K562 (cell line): Measurements from ENCODE around the gene FOSL1. TPM values are rescaled to one million over a fixed set of nuclear protein-coding genes. Genes with fewer than 3 reads are reported as not detected.
A peak's percentile ranks its signal among the peaks of the same experiment; 100 is the strongest.

Source experiments
- ATAC-seq: fragments of 200-7000 bp; cut with Tn5 transposase; 3 replicates; pipeline ENCODE4 v1.9.1; 2020; ENCODE audit warnings: moderate library complexity
- BruUV-seq: library from RNA; stranded (reverse); fragments of 400-500 nt; replicated peaks from 2 replicates; lab custom pipeline; 2021; lab: Mats Ljungman, UMichigan
- CTCF ChIA-PET: fragments of 300-600 bp; formaldehyde crosslinking; extraction: SDS; loops from one replicate; lab custom pipeline; 2021; ENCODE audit warnings: low intra/inter-chr PET ratio; lab: Yijun Ruan, JAX
- POLR2A ChIA-PET: fragments of 300-600, 350-650 bp; sonication (Branson Sonifier 250); formaldehyde crosslinking; extraction: SDS; loops from one replicate; lab custom pipeline; 2021; ENCODE audit warnings: antibody characterized with exemption, inconsistent platforms; lab: Yijun Ruan, JAX
- DNase-seq, 4 experiments: peaks; one replicate each; pipeline versions ENCODE4 v3.0.0 to v3.0.0-alpha.2; 2011 to 2018; ENCODE audit warnings: low spot score in 3 of 4, mixed read lengths in 3 of 4; ENCODE audit errors: extremely low read depth in 1 of 4
- FAIRE-seq: peaks from 2 replicates; lab custom pipeline; 2011; peaks lifted over from hg19 to GRCh38; lab: Jason Lieb, UNC
- H2AFZ ChIP-seq: 2 replicates; pipeline ENCODE4 v1.6.0; 2011; ENCODE audit warnings: low read depth, low read length, control low read depth, inconsistent platforms
- H3K27ac ChIP-seq: fragments of 200-600 bp; 3 replicates; pipeline ENCODE4 v1.8.0; 2011; ENCODE audit warnings: low read depth, mild to moderate bottlenecking, control low read depth, inconsistent platforms, low read length, moderate library complexity, mixed read lengths; ENCODE audit errors: extremely low read depth
- H3K27me3 ChIP-seq, 2 experiments: fragments of 300-600 bp in 1 of 2; 2 replicates in 1 of 2; 3 replicates in 1 of 2; pipeline versions ENCODE4 v1.6.0 to v1.8.0; 2011; ENCODE audit warnings: inconsistent platforms in 2 of 2, low read length in 2 of 2, mild to moderate bottlenecking in 1 of 2, mixed read lengths in 1 of 2, moderate library complexity in 1 of 2; ENCODE audit not compliant: control insufficient read depth in 2 of 2, insufficient read depth in 2 of 2
- H3K36me3 ChIP-seq: fragments of 300-600 bp; 3 replicates; pipeline ENCODE4 v1.8.0; 2011; ENCODE audit warnings: mild to moderate bottlenecking, low read length, inconsistent platforms; ENCODE audit not compliant: control insufficient read depth, insufficient read depth
- H3K4me1 ChIP-seq, 2 experiments: fragments of 200-600 bp in 1 of 2; replicated peaks in 1 of 2; 2 replicates in 1 of 2; 3 replicates in 1 of 2; pipeline versions ENCODE4 v1.5.1 to v1.8.0; 2011; ENCODE audit warnings: inconsistent platforms in 2 of 2, low read length in 2 of 2, mild to moderate bottlenecking in 1 of 2, mixed read lengths in 1 of 2, moderate library complexity in 1 of 2; ENCODE audit not compliant: control insufficient read depth in 2 of 2, insufficient read depth in 2 of 2
- H3K4me2 ChIP-seq: 2 replicates; pipeline ENCODE4 v1.6.1; 2011; ENCODE audit warnings: low read length, control low read depth, inconsistent platforms, mixed read lengths; ENCODE audit not compliant: insufficient read depth
- H3K4me3 ChIP-seq: fragments of 200-600 bp; sonication (generic), shearing (Covaris generic); 2 replicates; pipeline ENCODE4 v1.5.1; 2016; ENCODE audit warnings: control low read depth, inconsistent platforms
- H3K79me2 ChIP-seq: fragments of 200-600 bp; 3 replicates; pipeline ENCODE4 v1.8.0; 2011; ENCODE audit warnings: low read length, inconsistent platforms; ENCODE audit not compliant: control insufficient read depth, insufficient read depth
- H3K9ac ChIP-seq, 2 experiments: 2 replicates each; pipeline versions ENCODE4 v1.6.0 to v1.6.1; 2011; ENCODE audit warnings: low read depth in 2 of 2, low read length in 2 of 2, control low read depth in 1 of 2, inconsistent platforms in 1 of 2, mild to moderate bottlenecking in 1 of 2, mixed read lengths in 1 of 2; ENCODE audit not compliant: insufficient read depth in 1 of 2
- H3K9me1 ChIP-seq: one replicate; pipeline ENCODE4 v1.6.0; 2011; ENCODE audit warnings: inconsistent platforms, mild to moderate bottlenecking, low read length, moderate library complexity; ENCODE audit not compliant: control insufficient read depth, insufficient read depth
- H3K9me3 ChIP-seq: replicated peaks from 2 replicates; pipeline ENCODE4 v1.5.1; 2011; ENCODE audit warnings: low read depth, low read length, inconsistent platforms; ENCODE audit not compliant: control insufficient read depth, insufficient read depth
- H4K20me1 ChIP-seq: replicated peaks from 2 replicates; pipeline ENCODE4 v1.6.1; 2011; ENCODE audit warnings: low read length, inconsistent platforms, mixed read lengths; ENCODE audit not compliant: control insufficient read depth, insufficient read depth
- KDM1A ChIP-seq, 2 experiments: fragments of 450-650 bp; IDR thresholded peaks; 2 replicates each; pipeline ENCODE4 v1.6.1; 2016; ENCODE audit warnings: mild to moderate bottlenecking in 2 of 2
- NR2F6 ChIP-seq: fragments of 450-650 bp; formaldehyde crosslinking; IDR thresholded peaks from 2 replicates; pipeline ENCODE4 v1.4.0; 2020; ENCODE audit warnings: mild to moderate bottlenecking
- POLR2G ChIP-seq: fragments of 200-400 bp; formaldehyde crosslinking; IDR thresholded peaks from 2 replicates; pipeline ENCODE4 v1.6.1; 2017; ENCODE audit warnings: low read depth, mild to moderate bottlenecking, antibody characterized with exemption, low read length, moderate library complexity
- RBFOX2 ChIP-seq: fragments of 200-400 bp; formaldehyde crosslinking; IDR thresholded peaks from 2 replicates; pipeline ENCODE4 v1.6.1; 2017; ENCODE audit warnings: low read depth, mild to moderate bottlenecking, low read length, moderate library complexity
- RBM22 ChIP-seq: fragments of 200-400 bp; formaldehyde crosslinking; IDR thresholded peaks from 2 replicates; pipeline ENCODE4 v1.6.1; 2018; ENCODE audit warnings: low read length, low read depth; ENCODE audit not compliant: poor library complexity, severe bottlenecking
- STAT5A ChIP-seq: IDR thresholded peaks from 2 replicates; pipeline ENCODE4 v1.6.1; 2012; ENCODE audit warnings: low read length, inconsistent platforms, borderline replicate concordance
- TEAD4 ChIP-seq, 2 experiments: sonication (generic) in 1 of 2; formaldehyde crosslinking in 1 of 2; IDR thresholded peaks; 2 replicates each; pipeline versions ENCODE4 v1.6.1 to v1.8.0; 2012 to 2022; ENCODE audit warnings: borderline replicate concordance in 1 of 2, inconsistent platforms in 1 of 2, low read length in 1 of 2, mild to moderate bottlenecking in 1 of 2, missing genetic modification reagents in 1 of 2
- XRCC4 ChIP-seq: IDR thresholded peaks from one replicate; pipeline ENCODE4 v1.6.1; 2011; ENCODE audit not compliant: insufficient read depth, insufficient read length; ENCODE audit errors: extremely low read depth
- ZNF395 ChIP-seq: fragments of 200-800 bp; sonication (Bioruptor generic); IDR thresholded peaks from 2 replicates; pipeline ENCODE4 v1.6.1; 2017; ENCODE audit warnings: missing genetic modification characterization, missing compliant biosample characterization
- ZNF764 ChIP-seq: fragments of 250-450 bp; sonication (Bioruptor Pico); IDR thresholded peaks from 2 replicates; pipeline ENCODE4 v1.4.0; 2020; ENCODE audit warnings: low read depth, mild to moderate bottlenecking, moderate library complexity
- WGBS: fragments of 100-300 bp; shearing (Covaris generic); methylation state at CpG from one replicate; pipeline ENCODE4 v1.1.6; 2016; ENCODE audit warnings: low coverage, mixed read lengths; ENCODE audit not compliant: insufficient coverage; ENCODE audit errors: missing lambda C conversion rate; 5-methylcytosine and 5-hydroxymethylcytosine counted together
- in situ Hi-C: fragments of 300-500 bp; cut with MboI; formaldehyde crosslinking; loops from 4 replicates; pipeline ENCODE4 v1.15.0; 2018; ENCODE audit warnings: inconsistent platforms, mixed read lengths
- intact Hi-C: fragments of 100-400 bp; cut with micrococcal nuclease; formaldehyde crosslinking; loops from 2 replicates; pipeline ENCODE4 v1.14.2; 2022
- polyA plus RNA-seq, 8 experiments: library from polyadenylated mRNA; depleted of rRNA in 4 of 8; stranded (reverse) in 5 of 8; unstranded in 3 of 8; fragments of >200 nt; fragmentation: Nextera tagmentation in 2 of 8; fragmentation: Illumina TruSeq in 1 of 8; extraction: Ambion mirVana in 2 of 8; extraction: Trizol in 1 of 8; gene quantifications; 2 replicates each; pipeline versions ENCODE4 v1.2.1 to v1.2.3, GENCODE V29; 2011 to 2014; ENCODE audit warnings: inconsistent platforms in 1 of 8, missing spikeins in 1 of 8
- total RNA-seq, 7 experiments: library from RNA; depleted of rRNA in 6 of 7; stranded (reverse); fragments of >200 nt in 6 of 7; fragmentation: Illumina TruSeq in 2 of 7; extraction: Trizol in 2 of 7; gene quantifications; 2 replicates each; pipeline versions ENCODE4 v1.2.1 to v1.2.3, GENCODE V29; 2011 to 2021; ENCODE audit warnings: low replicate concordance in 1 of 7
- TF ChIP-seq, protein P1 (sequence below): fragments of 150-350 bp; conservative IDR thresholded peaks from 2 replicates; pipeline ENCODE4 v1.6.1; 2014; ENCODE audit warnings: low read length

FOSL1 gene
- total and polyA plus RNA-seq, 9 of the 15 experiments (the other 6 are each of a cell fraction or from before 2014, with no cell fraction given) = 3.5 to 39.6 (median 10.0) TPM

GRCh38 chr11:65855927-65856363, 44.2 kb downstream of the FOSL1 start (continued):
- no peak for TF ChIP-seq TEAD4 (IDR thresholded peaks at IDR 0.05; ENCODE audit: low read length)
- no peak for TF ChIP-seq TEAD4 (CRISPR knock-in tag; IDR thresholded peaks at IDR 0.05; ENCODE audit: borderline replicate concordance)

GRCh38 chr11:65854852-65855837, 45.0 kb downstream of the FOSL1 start:
- no peak for DNase-seq
- FAIRE-seq = no peak
- peaks cover 4 to 48% of the 10 kb centered on the region in 2 experiments; a peak in 3 of 5 replicates for H3K4me1 ChIP-seq
- no peak for ATAC-seq
- H3K27me3 ChIP-seq = no peaks in the 10 kb centered on the region; a peak in 1 of 5 replicates
- no peak overlapping the region for H3K4me3 ChIP-seq
- H3K9me1 ChIP-seq = peaks cover 11% of the 10 kb centered on the region
- intact Hi-C loops (loop anchor here (5.0 kb wide), 1 partner anchor 47 kb away; the partner anchor contains the start of gene FOSL1), in situ Hi-C loops (no loop called here)
- peaks cover 45% of the 10 kb centered on the region for H3K79me2 ChIP-seq
- H2AFZ ChIP-seq = no peak overlapping the region
- no peak for TF ChIP-seq ZNF764 (CRISPR knock-in tag)
- no peak for TF ChIP-seq XRCC4
- TF ChIP-seq, protein P1, sequence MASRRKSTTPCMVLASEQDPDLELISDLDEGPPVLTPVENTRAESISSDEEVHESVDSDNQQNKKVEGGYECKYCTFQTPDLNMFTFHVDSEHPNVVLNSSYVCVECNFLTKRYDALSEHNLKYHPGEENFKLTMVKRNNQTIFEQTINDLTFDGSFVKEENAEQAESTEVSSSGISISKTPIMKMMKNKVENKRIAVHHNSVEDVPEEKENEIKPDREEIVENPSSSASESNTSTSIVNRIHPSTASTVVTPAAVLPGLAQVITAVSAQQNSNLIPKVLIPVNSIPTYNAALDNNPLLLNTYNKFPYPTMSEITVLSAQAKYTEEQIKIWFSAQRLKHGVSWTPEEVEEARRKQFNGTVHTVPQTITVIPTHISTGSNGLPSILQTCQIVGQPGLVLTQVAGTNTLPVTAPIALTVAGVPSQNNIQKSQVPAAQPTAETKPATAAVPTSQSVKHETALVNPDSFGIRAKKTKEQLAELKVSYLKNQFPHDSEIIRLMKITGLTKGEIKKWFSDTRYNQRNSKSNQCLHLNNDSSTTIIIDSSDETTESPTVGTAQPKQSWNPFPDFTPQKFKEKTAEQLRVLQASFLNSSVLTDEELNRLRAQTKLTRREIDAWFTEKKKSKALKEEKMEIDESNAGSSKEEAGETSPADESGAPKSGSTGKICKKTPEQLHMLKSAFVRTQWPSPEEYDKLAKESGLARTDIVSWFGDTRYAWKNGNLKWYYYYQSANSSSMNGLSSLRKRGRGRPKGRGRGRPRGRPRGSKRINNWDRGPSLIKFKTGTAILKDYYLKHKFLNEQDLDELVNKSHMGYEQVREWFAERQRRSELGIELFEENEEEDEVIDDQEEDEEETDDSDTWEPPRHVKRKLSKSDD = no peak
- no peak for TF ChIP-seq STAT5A
- TF ChIP-seq NR2F6 (CRISPR knock-in tag) = no peak
- TF ChIP-seq KDM1A (IDR thresholded peaks at IDR 0.05) = no peak
- peak; percentile 43 for TF ChIP-seq POLR2G
- TF ChIP-seq RBM22 = peak; percentile 31
- TF ChIP-seq ZNF395 (CRISPR knock-in tag) = no peak
- TF ChIP-seq RBFOX2 = peak; percentile 67
- CTCF ChIA-PET = no interaction called here
- peaks cover 56% of the 10 kb centered on the region for H3K36me3 ChIP-seq
- H3K4me2 ChIP-seq = no peak overlapping the region
- WGBS = 87% methylated on average over 10 of the region's 15 CpGs
- no peak overlapping the region for H3K27ac ChIP-seq
- peaks cover 7% of the 10 kb centered on the region; the same call in 1 of the 2 replicates for H3K9me3 ChIP-seq
- no peak overlapping the region for H3K9ac ChIP-seq
- POLR2A ChIA-PET = interaction anchor here (0.6 to 0.8 kb wide), 2 partner anchors 11 to 53 kb away, joined by 3 to 7 read pairs; no protein-coding TSS in a partner anchor
- TSS peak; percentile 59 for BruUV-seq
- H4K20me1 ChIP-seq = peaks cover 22% of the 10 kb centered on the region
